ENCODE results near the gene NFU1.
"Not testable (repeated sequence)": the region's sequence is repeated elsewhere in the genome, so short reads cannot be mapped to it uniquely, and the experiment has no call there.

The NFU1 gene

DNA sequence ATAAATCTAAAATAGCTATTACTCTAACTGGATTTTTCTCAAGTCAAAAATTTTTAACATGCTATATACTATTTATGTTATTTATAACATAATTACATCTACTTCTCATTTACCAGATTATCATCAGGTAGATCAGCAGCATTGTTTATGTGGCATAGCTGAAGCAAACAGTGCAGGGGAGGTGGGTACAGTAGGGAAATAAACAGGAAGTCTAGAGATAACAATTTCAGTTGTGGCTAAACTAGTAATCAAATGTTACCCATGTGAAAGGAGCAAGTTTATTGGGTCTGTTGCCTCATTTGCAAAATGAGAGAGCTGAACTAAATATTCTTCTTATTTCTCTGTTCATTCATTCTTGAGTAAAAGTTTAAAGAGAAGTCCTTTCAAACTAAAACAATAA lies 77.9 kb downstream of the NFU1 start:
- Histone ChIP-seq H3K4me3 (no peak overlapping the region), H3K27ac (no peak overlapping the region)

GRCh38 chr2:69358914-69359313 lies 78.3 kb downstream of the NFU1 start:
- H3K27ac ChIP-seq = no peak overlapping the region
- no peak overlapping the region for H3K4me3 ChIP-seq

DNA sequence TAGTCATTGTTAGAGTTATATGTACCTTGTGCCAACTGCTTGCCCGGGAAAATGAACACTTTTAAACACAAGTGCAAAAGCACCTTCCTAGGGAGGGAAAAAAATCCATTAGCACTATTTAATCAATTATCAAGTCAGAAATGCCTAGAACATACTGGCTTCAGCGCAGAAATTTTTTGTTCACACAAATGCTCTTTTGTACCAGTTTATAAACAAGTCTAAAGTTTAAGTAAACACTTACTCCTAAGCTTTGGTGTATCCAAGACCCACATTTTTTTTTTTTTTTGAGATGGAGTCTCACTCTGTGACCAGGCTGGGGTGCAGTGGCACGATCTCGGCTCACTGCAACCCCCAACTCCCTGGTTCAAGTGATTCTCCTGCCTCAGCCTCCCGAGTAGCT lies 80.8 kb downstream of the NFU1 start:
- Histone ChIP-seq H3K27ac (no peak overlapping the region), H3K4me3 (no peak overlapping the region)

GRCh38 chr2:69354976-69355375 lies 82.3 kb downstream of the NFU1 start:
- H3K4me3 ChIP-seq, H3K27ac ChIP-seq: not testable (repeated sequence)

DNA sequence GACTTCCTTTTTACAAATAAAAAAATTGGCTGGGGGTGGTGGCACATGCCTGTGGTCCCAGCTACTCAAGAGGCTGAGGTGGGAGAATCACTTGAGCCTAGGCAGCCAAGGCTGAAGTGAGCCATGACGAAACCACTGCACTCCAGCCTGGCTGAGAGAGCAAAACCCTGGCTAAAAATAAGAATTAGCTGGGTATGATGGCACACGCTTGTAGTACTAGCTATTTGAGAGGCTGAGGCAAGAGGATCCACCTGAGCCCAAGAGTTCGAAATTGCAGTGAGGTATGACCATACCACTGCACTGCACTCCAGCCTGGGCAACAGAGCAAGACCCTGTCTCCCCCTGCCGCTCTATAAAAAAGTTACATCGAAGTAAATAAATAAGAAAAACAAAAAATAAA lies 83.9 kb downstream of the NFU1 start:
- H3K4me3 ChIP-seq = no peak overlapping the region
- H3K27ac ChIP-seq = no peak overlapping the region

DNA sequence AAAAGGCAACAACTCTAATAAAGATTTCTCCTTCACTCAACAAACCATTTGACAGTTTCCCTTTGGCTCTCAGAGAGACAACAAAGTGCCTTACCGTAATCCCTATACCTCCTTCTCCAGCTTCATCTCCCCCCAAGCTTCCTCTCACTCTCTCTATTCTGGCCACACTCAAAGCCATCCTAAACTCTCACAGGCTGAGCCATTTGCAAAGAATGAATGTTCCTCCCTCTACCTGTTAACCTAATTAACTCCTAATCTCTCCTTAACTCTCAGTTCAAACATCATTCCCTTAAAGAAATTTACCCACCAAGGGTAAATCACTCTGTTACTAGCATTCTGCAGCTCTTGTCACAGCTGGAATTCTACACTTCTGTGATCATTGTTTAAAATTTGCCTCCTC lies 88.5 kb downstream of the NFU1 start:
- no peak overlapping the region for H3K4me3 ChIP-seq
- no peak overlapping the region for H3K27ac ChIP-seq

All from skin epidermis (tissue), 12 donors.